H9 (cell line): Measurements from ENCODE around the gene FAM20A. TPM values are rescaled to one million over a fixed set of nuclear protein-coding genes. Genes with fewer than 3 reads are reported as not detected.

ENCODE experiments used
- DNase-seq: peaks from one replicate; pipeline ENCODE4 v3.0.0-alpha.2; 2017
- H2AFZ ChIP-seq: one replicate; pipeline ENCODE4 v1.6.1; 2013; ENCODE audit warnings: mild to moderate bottlenecking, low read length, control low read depth, moderate library complexity
- H2AK5ac ChIP-seq: 2 replicates; pipeline ENCODE4 v1.6.1; 2013; ENCODE audit warnings: low read length, control low read depth, mixed read lengths; ENCODE audit not compliant: insufficient read length
- H2BK120ac ChIP-seq: one replicate; pipeline ENCODE4 v1.6.1; 2013; ENCODE audit warnings: low read depth, mild to moderate bottlenecking, low read length, control low read depth, inconsistent platforms; ENCODE audit not compliant: poor library complexity, severe bottlenecking
- H2BK12ac ChIP-seq: 2 replicates; pipeline ENCODE4 v1.6.1; 2013; ENCODE audit warnings: low read length, control low read depth, mixed read lengths, low read depth; ENCODE audit not compliant: insufficient read length
- H2BK15ac ChIP-seq: 2 replicates; pipeline ENCODE4 v1.6.1; 2013; ENCODE audit warnings: low read depth, low read length, control low read depth
- H2BK20ac ChIP-seq: one replicate; pipeline ENCODE4 v1.6.1; 2013; ENCODE audit warnings: low read depth, mild to moderate bottlenecking, low read length, control low read depth, inconsistent platforms; ENCODE audit not compliant: poor library complexity, severe bottlenecking
- H2BK5ac ChIP-seq: 2 replicates; pipeline ENCODE4 v1.6.1; 2013; ENCODE audit warnings: low read length, control low read depth, mixed read lengths; ENCODE audit not compliant: insufficient read length
- H3K14ac ChIP-seq: 2 replicates; pipeline ENCODE4 v1.6.1; 2013; ENCODE audit warnings: low read length, control low read depth; ENCODE audit not compliant: insufficient read depth
- H3K18ac ChIP-seq: 2 replicates; pipeline ENCODE4 v1.6.1; 2013; ENCODE audit warnings: low read depth, mild to moderate bottlenecking, mixed read lengths, low read length, control low read depth; ENCODE audit not compliant: insufficient read length
- H3K23ac ChIP-seq: 2 replicates; pipeline ENCODE4 v1.6.1; 2013; ENCODE audit warnings: low read length, control low read depth, mixed read lengths, low read depth; ENCODE audit not compliant: insufficient read length
- H3K23me2 ChIP-seq: 2 replicates; pipeline ENCODE4 v1.6.1; 2013; ENCODE audit warnings: low read depth, mild to moderate bottlenecking, mixed read lengths, low read length, control low read depth; ENCODE audit not compliant: insufficient read length, poor library complexity, severe bottlenecking
- H3K27ac ChIP-seq: 2 replicates; pipeline ENCODE4 v1.5.1; 2013; ENCODE audit warnings: low read length, control low read depth, mixed read lengths, low read depth; ENCODE audit not compliant: insufficient read length
- H3K27me3 ChIP-seq: 2 replicates; pipeline ENCODE4 v1.6.1; 2013; ENCODE audit warnings: low read length, control low read depth, inconsistent platforms; ENCODE audit not compliant: insufficient read depth
- H3K4ac ChIP-seq: 2 replicates; pipeline ENCODE4 v1.6.1; 2013; ENCODE audit warnings: low read depth, mild to moderate bottlenecking, control low read depth, inconsistent platforms, low read length, moderate library complexity
- H3K4me1 ChIP-seq: 2 replicates; pipeline ENCODE4 v1.6.1; 2013; ENCODE audit warnings: low read length, control low read depth, inconsistent platforms; ENCODE audit not compliant: insufficient read depth
- H3K4me2 ChIP-seq: 2 replicates; pipeline ENCODE4 v1.6.1; 2013; ENCODE audit warnings: low read length, control low read depth, mixed read lengths; ENCODE audit not compliant: insufficient read length, insufficient read depth
- H3K56ac ChIP-seq: 2 replicates; pipeline ENCODE4 v1.6.1; 2013; ENCODE audit warnings: low read depth, mild to moderate bottlenecking, mixed read lengths, low read length, control low read depth; ENCODE audit not compliant: insufficient read length
- H3K79me1 ChIP-seq: 2 replicates; pipeline ENCODE4 v1.6.1; 2013; ENCODE audit warnings: low read depth, mild to moderate bottlenecking, moderate library complexity, low read length, control low read depth, inconsistent platforms; ENCODE audit not compliant: insufficient read depth, poor library complexity, severe bottlenecking
- H3K79me2 ChIP-seq: 2 replicates; pipeline ENCODE4 v1.6.1; 2013; ENCODE audit warnings: low read length, control low read depth, inconsistent platforms; ENCODE audit not compliant: insufficient read depth
- H3K9ac ChIP-seq: 2 replicates; pipeline ENCODE4 v1.6.1; 2013; ENCODE audit warnings: low read length, control low read depth, mixed read lengths; ENCODE audit not compliant: insufficient read length; ENCODE audit errors: extremely low read depth
- H3K9me3 ChIP-seq: one replicate; pipeline ENCODE4 v1.6.1; 2013; ENCODE audit warnings: low read depth, low read length, inconsistent platforms; ENCODE audit not compliant: control insufficient read depth
- H3T11ph ChIP-seq: one replicate; pipeline ENCODE4 v1.6.1; 2013; ENCODE audit warnings: mild to moderate bottlenecking, low read length, control low read depth, inconsistent platforms
- H4K20me1 ChIP-seq: one replicate; pipeline ENCODE4 v1.6.1; 2013; ENCODE audit not compliant: control insufficient read depth, insufficient read length, insufficient read depth
- H4K5ac ChIP-seq: 2 replicates; pipeline ENCODE4 v1.6.1; 2013; ENCODE audit warnings: low read depth, mild to moderate bottlenecking, mixed read lengths, low read length, control low read depth; ENCODE audit not compliant: insufficient read length
- H4K8ac ChIP-seq: replicated peaks from 2 replicates; pipeline ENCODE4 v1.6.1; 2013; ENCODE audit warnings: low read length, control low read depth, mixed read lengths, low read depth; ENCODE audit not compliant: insufficient read length
- H4K91ac ChIP-seq: 2 replicates; pipeline ENCODE4 v1.6.1; 2013; ENCODE audit warnings: low read depth, mild to moderate bottlenecking, moderate library complexity, mixed read lengths, low read length, control low read depth; ENCODE audit not compliant: insufficient read length
- H3K27ac Mint-ChIP-seq, 3 experiments: 2 replicates in 2 of 3; 3 replicates in 1 of 3; pipeline ENCODE4 v1.8.0; 2020 to 2021; ENCODE audit warnings: mixed read lengths in 3 of 3, mild to moderate bottlenecking in 1 of 3, moderate library complexity in 1 of 3
- H3K27me3 Mint-ChIP-seq: 2 replicates; pipeline ENCODE4 v1.8.0; 2021; ENCODE audit warnings: low read depth, mild to moderate bottlenecking, moderate library complexity, mixed read lengths
- H3K36me3 Mint-ChIP-seq, 3 experiments: 2 replicates in 2 of 3; 3 replicates in 1 of 3; pipeline ENCODE4 v1.8.0; 2020 to 2021; ENCODE audit warnings: low read depth in 3 of 3, mixed read lengths in 3 of 3; ENCODE audit not compliant: insufficient read depth in 1 of 3
- H3K4me1 Mint-ChIP-seq, 2 experiments: 2 replicates each; pipeline ENCODE4 v1.8.0; 2020; ENCODE audit warnings: mixed read lengths in 2 of 2
- H3K4me3 Mint-ChIP-seq, 2 experiments: 2 replicates in 1 of 2; 3 replicates in 1 of 2; pipeline ENCODE4 v1.8.0; 2020 to 2021; ENCODE audit warnings: mild to moderate bottlenecking in 2 of 2, mixed read lengths in 2 of 2, moderate library complexity in 1 of 2
- H3K9me3 Mint-ChIP-seq, 2 experiments: 2 replicates in 1 of 2; 3 replicates in 1 of 2; pipeline ENCODE4 v1.8.0; 2020; ENCODE audit warnings: mild to moderate bottlenecking in 2 of 2, mixed read lengths in 2 of 2, moderate library complexity in 1 of 2
- CTCF ChIP-seq: fragments of 200-600 bp; sonication (generic); conservative IDR thresholded peaks from 3 replicates; pipeline ENCODE4 v1.8.0; 2021; ENCODE audit warnings: antibody characterized with exemption, mild to moderate bottlenecking
- WGBS: extraction: QIAGEN DNeasy Blood & Tissue Kit; methylation state at CpG from one replicate; pipeline ENCODE4 v1.1.7; 2013; ENCODE audit warnings: missing lambda C conversion rate, low lambda C conversion rate, mixed read lengths; ENCODE audit not compliant: insufficient read length; ENCODE audit errors: extremely low coverage; 5-methylcytosine and 5-hydroxymethylcytosine counted together
- total RNA-seq: library from RNA; stranded (reverse); gene quantifications from 2 replicates; pipeline ENCODE4 v1.2.1, GENCODE V29; 2021

The FAM20A gene
- total RNA-seq, 1 experiment from 2014 or later, result 34.4 TPM

DNA sequence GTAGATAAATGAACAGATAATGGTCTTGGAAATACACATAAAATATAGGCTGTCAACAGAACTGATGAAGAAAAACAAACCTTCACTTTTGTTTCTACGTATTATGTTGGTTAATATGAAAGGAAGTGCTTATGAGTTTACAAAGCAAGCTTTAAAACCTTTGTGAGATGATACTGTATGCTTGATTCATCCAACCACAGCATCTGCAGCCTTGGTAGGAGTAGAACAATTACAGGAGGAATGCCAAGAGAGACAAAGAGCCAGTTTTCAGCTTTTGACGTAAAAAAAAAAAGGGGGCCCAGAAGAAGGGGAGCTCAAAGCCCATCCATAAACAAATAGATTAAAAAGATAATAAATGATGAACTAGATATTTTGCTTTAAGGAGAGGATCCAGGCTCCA is 13.3 kb downstream of the FAM20A start:
- no CpG with 5 or more reads among the region's 2 CpGs for WGBS
- H2BK5ac ChIP-seq, result no peak overlapping the region

More for the DNA sequence above, 13.3 kb downstream of the FAM20A start:
- Histone ChIP-seq H3K56ac (no peak overlapping the region), H2BK15ac (no peak overlapping the region), H3K9me3 (no peaks in the 10 kb centered on the region), H2AFZ (no peak overlapping the region), H3K4ac (no peak overlapping the region), H3K4me1 (no peaks in the 10 kb centered on the region; the same call in 1 of the 2 replicates), H3K79me1 (no peaks in the 10 kb centered on the region), H2BK120ac (no peak overlapping the region), H3K9ac (no peak overlapping the region), H3K23ac (no peak overlapping the region), H4K5ac (no peak overlapping the region), H3T11ph (no peak overlapping the region), H3K14ac (no peak overlapping the region), H3K18ac (no peak overlapping the region), H3K27me3 (no peaks in the 10 kb centered on the region), H3K27ac (no peak overlapping the region), H4K20me1 (peaks cover 2% of the 10 kb centered on the region), H2BK12ac (no peak overlapping the region), H3K4me2 (no peak overlapping the region), H2AK5ac (no peak overlapping the region), H3K23me2 (no peaks in the 10 kb centered on the region), H2BK20ac (no peak overlapping the region), H4K8ac (no peak overlapping the region), H3K79me2 (no peaks in the 10 kb centered on the region), H4K91ac (no peak overlapping the region)
- Mint-ChIP-seq H3K27me3 (no peaks in the 10 kb centered on the region; the same call in 1 of the 2 replicates), H3K9me3 (peaks cover 7 to 16% of the 10 kb centered on the region in 2 experiments; a peak in 4 of 5 replicates), H3K4me3 (no peak overlapping the region), H3K27ac (no peak overlapping the region), H3K36me3 (peaks cover 1 to 71% (median 47%) of the 10 kb centered on the region in 3 experiments; a peak in 5 of 7 replicates), H3K4me1 (peaks cover 10% of the 10 kb centered on the region in 2 experiments)
- TF ChIP-seq CTCF, result no peak
- DNase-seq, result no peak
